ENCODE results near the gene HPSE2. TPM values are rescaled to one million over a fixed set of nuclear protein-coding genes. Genes with fewer than 3 reads are reported as not detected.

HPSE2 gene
- total and polyA plus RNA-seq, 2 experiments from 2014 or later = 0.10 to 0.24 TPM

- H3K27me3 Mint-ChIP-seq (ENCODE audit: insufficient read depth, low read depth, poor library complexity) = no peaks in the 10 kb centered on the region
- H4K20me1 ChIP-seq (replicated peaks; ENCODE audit: insufficient read depth) = no peaks in the 10 kb centered on the region
- H3K9me2 ChIP-seq (ENCODE audit: insufficient read depth) = no peaks in the 10 kb centered on the region; the same call in 1 of the 2 replicates
- H3K27ac ChIP-seq (ENCODE audit: low read depth) = no peak overlapping the region
- DNase-seq (ENCODE audit: low spot score) = no peak
- H3K36me3 Mint-ChIP-seq (ENCODE audit: low read depth) = 0 out of 3 replicates have a peak, but pooled peaks cover 5% of the 10 kb centered on the region
- TF ChIP-seq POLR2AphosphoS5 (IDR thresholded peaks at IDR 0.05; ENCODE audit: low read depth) (no peak), STAT1 (IDR thresholded peaks at IDR 0.05; ENCODE audit: unreplicated experiment) (no peak), ZNF462 (CRISPR knock-in tag; IDR thresholded peaks at IDR 0.05) (no peak), JUNB (IDR thresholded peaks at IDR 0.05; ENCODE audit: unreplicated experiment) (no peak)
- TF ChIP-seq, protein P1, sequence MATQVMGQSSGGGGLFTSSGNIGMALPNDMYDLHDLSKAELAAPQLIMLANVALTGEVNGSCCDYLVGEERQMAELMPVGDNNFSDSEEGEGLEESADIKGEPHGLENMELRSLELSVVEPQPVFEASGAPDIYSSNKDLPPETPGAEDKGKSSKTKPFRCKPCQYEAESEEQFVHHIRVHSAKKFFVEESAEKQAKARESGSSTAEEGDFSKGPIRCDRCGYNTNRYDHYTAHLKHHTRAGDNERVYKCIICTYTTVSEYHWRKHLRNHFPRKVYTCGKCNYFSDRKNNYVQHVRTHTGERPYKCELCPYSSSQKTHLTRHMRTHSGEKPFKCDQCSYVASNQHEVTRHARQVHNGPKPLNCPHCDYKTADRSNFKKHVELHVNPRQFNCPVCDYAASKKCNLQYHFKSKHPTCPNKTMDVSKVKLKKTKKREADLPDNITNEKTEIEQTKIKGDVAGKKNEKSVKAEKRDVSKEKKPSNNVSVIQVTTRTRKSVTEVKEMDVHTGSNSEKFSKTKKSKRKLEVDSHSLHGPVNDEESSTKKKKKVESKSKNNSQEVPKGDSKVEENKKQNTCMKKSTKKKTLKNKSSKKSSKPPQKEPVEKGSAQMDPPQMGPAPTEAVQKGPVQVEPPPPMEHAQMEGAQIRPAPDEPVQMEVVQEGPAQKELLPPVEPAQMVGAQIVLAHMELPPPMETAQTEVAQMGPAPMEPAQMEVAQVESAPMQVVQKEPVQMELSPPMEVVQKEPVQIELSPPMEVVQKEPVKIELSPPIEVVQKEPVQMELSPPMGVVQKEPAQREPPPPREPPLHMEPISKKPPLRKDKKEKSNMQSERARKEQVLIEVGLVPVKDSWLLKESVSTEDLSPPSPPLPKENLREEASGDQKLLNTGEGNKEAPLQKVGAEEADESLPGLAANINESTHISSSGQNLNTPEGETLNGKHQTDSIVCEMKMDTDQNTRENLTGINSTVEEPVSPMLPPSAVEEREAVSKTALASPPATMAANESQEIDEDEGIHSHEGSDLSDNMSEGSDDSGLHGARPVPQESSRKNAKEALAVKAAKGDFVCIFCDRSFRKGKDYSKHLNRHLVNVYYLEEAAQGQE (IDR thresholded peaks at IDR 0.05; ENCODE audit: unreplicated experiment) = no peak
- TF ChIP-seq, protein P2, sequence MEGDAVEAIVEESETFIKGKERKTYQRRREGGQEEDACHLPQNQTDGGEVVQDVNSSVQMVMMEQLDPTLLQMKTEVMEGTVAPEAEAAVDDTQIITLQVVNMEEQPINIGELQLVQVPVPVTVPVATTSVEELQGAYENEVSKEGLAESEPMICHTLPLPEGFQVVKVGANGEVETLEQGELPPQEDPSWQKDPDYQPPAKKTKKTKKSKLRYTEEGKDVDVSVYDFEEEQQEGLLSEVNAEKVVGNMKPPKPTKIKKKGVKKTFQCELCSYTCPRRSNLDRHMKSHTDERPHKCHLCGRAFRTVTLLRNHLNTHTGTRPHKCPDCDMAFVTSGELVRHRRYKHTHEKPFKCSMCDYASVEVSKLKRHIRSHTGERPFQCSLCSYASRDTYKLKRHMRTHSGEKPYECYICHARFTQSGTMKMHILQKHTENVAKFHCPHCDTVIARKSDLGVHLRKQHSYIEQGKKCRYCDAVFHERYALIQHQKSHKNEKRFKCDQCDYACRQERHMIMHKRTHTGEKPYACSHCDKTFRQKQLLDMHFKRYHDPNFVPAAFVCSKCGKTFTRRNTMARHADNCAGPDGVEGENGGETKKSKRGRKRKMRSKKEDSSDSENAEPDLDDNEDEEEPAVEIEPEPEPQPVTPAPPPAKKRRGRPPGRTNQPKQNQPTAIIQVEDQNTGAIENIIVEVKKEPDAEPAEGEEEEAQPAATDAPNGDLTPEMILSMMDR (conservative IDR thresholded peaks at IDR 0.05; ENCODE audit: low read depth in 2 of 2) = no peak
- H3K79me2 ChIP-seq (replicated peaks; ENCODE audit: insufficient read depth) = no peaks in the 10 kb centered on the region
- H2AFZ ChIP-seq = no peak overlapping the region
- peaks cover 8% of the 10 kb centered on the region; the same call in 2 of the 3 replicates for H3K9me3 Mint-ChIP-seq
- no peak overlapping the region for H3K27ac Mint-ChIP-seq
- H3K4me3 Mint-ChIP-seq = no peak overlapping the region
- H3K4me1 Mint-ChIP-seq = no peaks in the 10 kb centered on the region
- no peak overlapping the region for H3K4me3 ChIP-seq
- no peak for ATAC-seq
- H3K27me3 ChIP-seq (ENCODE audit: insufficient read depth) = no peaks in the 10 kb centered on the region
- H3F3A ChIP-seq (replicated peaks; ENCODE audit: low read depth) = no peaks in the 10 kb centered on the region
- H3K4me1 ChIP-seq (ENCODE audit: insufficient read depth) = no peaks in the 10 kb centered on the region
- H3K4me2 ChIP-seq = no peak overlapping the region
- no peaks in the 10 kb centered on the region for H3K36me3 ChIP-seq (ENCODE audit: insufficient read depth)
Observed at GRCh38 chr10:98800263-98800662, 435.4 kb downstream of the HPSE2 start.

All from GM23338 (cell line).